Lower leg skin (tissue), 3 donors: ENCODE measurements around the gene STRA8.

ENCODE experiments used
- CTCF ChIP-seq, 3 donors: fragments of 450-650 bp; IDR thresholded peaks; one replicate each; pipeline ENCODE4 v1.5.1; 2016; ENCODE audit warnings: antibody characterized with exemption in 3 of 3, mild to moderate bottlenecking in 3 of 3, moderate library complexity in 2 of 3
- POLR2A ChIP-seq, 2 donors: fragments of 450-650 bp; IDR thresholded peaks; one replicate each; pipeline ENCODE4 v1.6.1; 2016 to 2017; ENCODE audit warnings: antibody characterized with exemption in 2 of 2, mild to moderate bottlenecking in 1 of 2, moderate library complexity in 1 of 2

GRCh38 chr7:135272303-135272702, 38.7 kb downstream of the STRA8 start:
- TF ChIP-seq CTCF (IDR thresholded peaks at IDR 0.05) (no peak), POLR2A (IDR thresholded peaks at IDR 0.05) (no peak)
